SW 1271 (cell line): ENCODE data around the gene PHTF2.
A peak's percentile ranks its signal among the peaks of the same experiment; 100 is the strongest.
"Not testable (repeated sequence)": the region's sequence is repeated elsewhere in the genome, so short reads cannot be mapped to it uniquely, and the experiment has no call there.

Experiments used
- DNase-seq, 2 experiments: peaks; one replicate each; lab custom pipeline; 2025; lab: John Stamatoyannopoulos, UW

PHTF2 gene

DNA sequence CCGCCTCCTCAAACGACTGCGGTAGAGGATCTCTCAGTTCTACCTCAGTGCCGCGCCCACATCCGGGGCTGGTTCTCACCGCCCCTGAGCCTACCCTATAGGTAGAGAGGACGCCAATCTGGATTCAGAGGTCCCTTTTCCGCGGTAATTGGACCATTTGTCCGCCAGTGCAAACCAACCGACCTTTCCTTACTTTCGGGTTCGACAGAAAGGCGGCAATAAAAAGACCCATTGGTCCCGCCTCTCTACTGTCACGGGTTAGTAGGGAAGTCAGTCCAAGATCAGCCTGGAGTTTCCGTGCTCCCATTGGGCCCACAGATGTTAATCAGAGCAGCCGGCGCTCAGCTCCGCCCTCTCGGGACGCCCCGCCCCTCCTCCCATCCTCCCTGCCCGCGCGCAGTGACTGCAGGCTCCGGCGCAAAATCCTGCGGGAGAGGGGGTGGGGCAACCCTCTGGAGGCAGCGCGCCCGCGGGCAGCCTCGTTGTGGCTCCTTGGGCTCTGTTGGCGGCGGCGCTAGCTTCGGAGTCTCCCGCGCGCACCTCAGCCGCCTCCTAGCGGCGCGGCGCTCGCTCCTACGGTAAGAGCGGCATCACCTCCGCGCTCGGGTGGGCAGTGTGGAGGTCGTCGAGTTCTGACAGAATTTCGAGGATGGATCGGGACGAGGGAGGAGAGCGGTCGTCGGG, at the start of gene PHTF2, which contains the start of gene TMEM60:
Gene PHTF2 (plus strand): TSS at position 380 of the 684 bp plus-strand sequence.
Gene TMEM60 (minus strand): TSS at position 41 of the 684 bp plus-strand sequence. CDS start 4,061 bp downstream, outside the sequence.
- DNase-seq = peak; percentile 97 to 99

DNA sequence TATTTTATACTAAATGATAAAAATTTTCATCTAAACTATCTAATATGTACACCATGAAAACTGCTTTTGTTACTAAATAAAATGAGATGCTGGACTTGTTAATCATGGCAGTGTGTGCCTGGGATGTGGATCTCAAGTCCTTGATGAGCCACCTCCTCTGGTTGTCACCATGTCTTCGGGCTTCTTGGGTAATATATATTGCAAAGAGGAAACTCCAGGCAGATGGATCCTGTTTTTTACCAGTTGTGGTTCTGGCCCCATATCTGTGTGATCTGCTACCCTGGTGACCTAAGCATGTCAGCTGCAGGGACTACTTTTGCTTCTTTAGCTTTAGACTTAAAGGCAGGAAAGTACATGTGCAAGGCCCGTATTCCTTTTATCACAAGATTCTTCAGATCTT, 46.6 kb upstream of the PHTF2 start:
- no peak for DNase-seq

DNA sequence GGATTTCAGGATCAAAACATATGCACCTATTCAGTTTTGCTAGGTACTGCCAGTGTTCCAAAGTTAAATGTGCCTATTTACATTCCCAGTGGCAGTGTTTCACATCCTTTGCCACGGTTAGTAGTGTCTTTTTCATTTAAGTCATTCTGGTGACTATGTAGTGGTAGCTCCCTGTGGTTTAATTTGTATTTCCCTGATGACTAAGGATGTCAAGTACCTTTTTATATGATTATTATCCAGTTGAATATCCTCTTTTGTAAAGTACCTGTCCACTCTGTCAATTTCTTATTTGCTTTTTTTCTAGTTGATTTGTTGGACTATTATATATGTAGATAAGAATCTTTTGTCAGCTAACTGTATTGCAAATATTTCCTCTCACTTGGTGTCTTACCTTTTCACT, 45.4 kb upstream of the PHTF2 start:
- no peak for DNase-seq

- DNase-seq = no peak
These were observed 41.0 kb upstream of the PHTF2 start for GRCh38 chr7:77757589-77757988.

GRCh38 chr7:77759294-77759889, 39.2 kb upstream of the PHTF2 start:
- peak in 1 of 2 experiments; percentile 36 for DNase-seq

GRCh38 chr7:77760809-77761453, 37.6 kb upstream of the PHTF2 start:
- no peak for DNase-seq

DNA sequence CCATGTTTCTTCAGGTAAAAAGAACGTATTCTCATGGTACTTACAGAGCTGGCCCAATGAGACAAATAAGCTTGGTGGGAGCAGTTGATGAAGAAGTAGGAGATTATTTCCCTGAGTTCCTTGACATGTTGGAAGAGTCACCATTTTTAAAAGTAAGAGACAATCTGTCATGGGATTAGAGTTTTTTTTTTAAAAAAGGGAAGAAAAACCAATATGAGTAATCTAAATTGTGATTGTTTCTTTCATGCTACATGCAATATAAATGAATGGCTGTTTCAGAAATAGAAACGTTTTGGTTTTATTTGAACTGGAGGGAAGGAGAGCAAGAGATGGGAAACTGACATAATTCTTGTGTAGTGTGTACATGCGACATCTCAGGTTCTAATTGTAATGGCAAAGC, 33.1 kb upstream of the PHTF2 start:
- no peak for DNase-seq

GRCh38 chr7:77765906-77766800, 32.4 kb upstream of the PHTF2 start:
- no peak for DNase-seq

- DNase-seq = no peak
These were observed 31.6 kb upstream of the PHTF2 start for GRCh38 chr7:77766801-77767605.

- no peak for DNase-seq
These were observed 28.3 kb upstream of the PHTF2 start for GRCh38 chr7:77770316-77770715.

DNA sequence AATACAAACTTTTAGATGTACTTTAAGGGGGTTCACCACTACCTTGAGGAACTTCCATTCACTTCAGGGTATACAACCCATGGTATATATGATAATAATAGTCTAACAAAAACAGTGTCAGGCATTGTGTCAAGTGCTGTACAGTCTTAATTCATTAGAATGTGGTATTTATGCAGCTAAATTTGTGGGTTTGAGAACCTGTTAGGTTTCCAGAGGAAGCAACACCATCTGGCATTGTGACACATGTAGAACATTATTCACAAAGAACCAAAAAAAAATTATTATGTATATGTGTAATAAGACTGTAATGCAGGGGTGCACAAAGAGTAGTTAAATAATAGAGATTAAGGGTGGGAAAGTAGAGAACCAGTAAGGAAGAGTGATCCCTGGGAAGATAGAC, 26.7 kb upstream of the PHTF2 start:
- no peak for DNase-seq

DNA sequence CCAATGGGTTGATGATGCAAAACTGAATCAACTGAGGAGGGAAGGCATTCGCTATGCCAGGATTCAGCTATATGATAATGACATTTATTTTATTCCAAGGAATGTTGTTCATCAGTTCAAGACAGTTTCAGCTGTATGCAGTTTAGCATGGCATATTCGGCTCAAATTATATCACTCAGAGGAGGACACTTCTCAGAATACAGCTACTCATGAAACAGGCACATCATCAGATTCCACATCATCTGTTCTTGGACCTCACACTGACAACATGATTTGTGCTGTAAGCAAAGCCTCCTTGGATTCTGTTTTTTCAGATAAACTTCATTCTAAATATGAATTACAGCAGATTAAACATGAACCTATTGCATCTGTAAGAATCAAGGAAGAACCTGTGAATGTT, 20.0 kb upstream of the PHTF2 start:
- no peak for DNase-seq

DNA sequence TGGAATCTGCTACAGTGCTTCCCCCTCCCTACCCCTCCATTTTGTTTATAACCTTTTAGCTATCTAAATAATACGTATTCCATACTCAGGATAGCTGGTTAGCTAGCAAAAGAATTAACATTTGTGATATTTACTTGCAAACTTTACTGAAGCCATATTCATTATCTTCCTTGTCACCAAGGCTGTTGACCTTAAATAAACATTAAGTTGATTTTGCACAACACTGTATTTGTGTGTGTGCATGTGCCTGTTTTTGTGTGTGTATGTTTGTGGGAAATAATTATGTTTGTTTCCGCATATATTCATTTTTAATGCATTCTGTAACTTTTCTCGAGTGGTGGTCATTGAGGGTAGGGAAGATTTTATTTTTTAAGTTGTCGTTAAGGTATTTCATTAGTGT, 16.2 kb upstream of the PHTF2 start:
- no peak for DNase-seq

GRCh38 chr7:77783111-77783510, 15.5 kb upstream of the PHTF2 start:
- DNase-seq = no peak

- DNase-seq = no peak
These were observed 15.0 kb upstream of the PHTF2 start for GRCh38 chr7:77783545-77783944.

DNA sequence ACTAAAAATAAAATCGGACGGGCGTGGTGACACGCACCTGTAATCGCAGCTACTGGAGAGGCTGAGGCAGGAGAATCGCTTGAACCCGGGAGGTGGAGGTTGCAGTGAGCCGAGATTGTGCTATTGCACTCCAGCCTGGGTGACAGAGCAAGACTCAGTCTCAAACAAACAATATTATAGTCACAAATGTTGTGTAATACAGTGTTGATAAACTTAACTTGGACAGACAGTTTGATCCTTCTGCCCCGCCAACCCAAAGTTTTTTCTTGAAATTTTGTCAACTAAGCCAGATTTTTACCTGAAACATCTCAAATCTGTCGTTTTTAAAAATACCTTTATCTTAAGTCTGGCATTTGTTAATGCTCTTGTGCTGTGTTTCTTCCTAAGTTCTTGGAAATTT, 14.1 kb upstream of the PHTF2 start:
- not testable (repeated sequence) for DNase-seq

GRCh38 chr7:77786018-77786417, 12.6 kb upstream of the PHTF2 start:
- no peak for DNase-seq

DNA sequence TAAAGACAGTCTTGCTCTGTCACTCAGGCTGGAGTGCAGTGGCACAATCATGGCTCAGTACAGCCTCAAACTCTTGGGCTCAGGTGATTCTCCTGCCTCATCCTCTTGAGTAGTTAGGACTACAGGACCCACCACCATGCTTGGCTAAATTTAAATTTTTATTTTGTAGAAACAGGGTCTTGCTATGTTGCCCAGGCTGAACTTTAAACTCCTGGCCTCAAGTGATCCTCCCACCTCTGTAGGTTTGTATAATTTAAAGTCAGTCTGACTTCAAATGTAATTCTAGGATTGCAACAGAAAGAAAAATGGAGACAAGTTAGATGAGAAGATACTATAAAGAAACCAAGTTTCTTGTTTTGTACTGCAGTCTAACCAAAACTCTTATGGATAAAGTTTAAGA, 11.8 kb upstream of the PHTF2 start:
- no peak for DNase-seq

- no peak for DNase-seq
These were observed 10.2 kb upstream of the PHTF2 start for GRCh38 chr7:77788327-77788902.

GRCh38 chr7:77791336-77791735, 7.2 kb upstream of the PHTF2 start:
- DNase-seq = no peak

GRCh38 chr7:77791956-77792355, 6.6 kb upstream of the PHTF2 start:
- DNase-seq = no peak
